GM18870 (cell line): ENCODE data around the gene TCP11.

Experiments used
- ATAC-seq: cut with Tn5 transposase; IDR thresholded peaks from one replicate; pipeline ENCODE4 v1.9.1; 2021; ENCODE audit warnings: moderate library complexity; ENCODE audit not compliant: unreplicated experiment

Gene TCP11

DNA sequence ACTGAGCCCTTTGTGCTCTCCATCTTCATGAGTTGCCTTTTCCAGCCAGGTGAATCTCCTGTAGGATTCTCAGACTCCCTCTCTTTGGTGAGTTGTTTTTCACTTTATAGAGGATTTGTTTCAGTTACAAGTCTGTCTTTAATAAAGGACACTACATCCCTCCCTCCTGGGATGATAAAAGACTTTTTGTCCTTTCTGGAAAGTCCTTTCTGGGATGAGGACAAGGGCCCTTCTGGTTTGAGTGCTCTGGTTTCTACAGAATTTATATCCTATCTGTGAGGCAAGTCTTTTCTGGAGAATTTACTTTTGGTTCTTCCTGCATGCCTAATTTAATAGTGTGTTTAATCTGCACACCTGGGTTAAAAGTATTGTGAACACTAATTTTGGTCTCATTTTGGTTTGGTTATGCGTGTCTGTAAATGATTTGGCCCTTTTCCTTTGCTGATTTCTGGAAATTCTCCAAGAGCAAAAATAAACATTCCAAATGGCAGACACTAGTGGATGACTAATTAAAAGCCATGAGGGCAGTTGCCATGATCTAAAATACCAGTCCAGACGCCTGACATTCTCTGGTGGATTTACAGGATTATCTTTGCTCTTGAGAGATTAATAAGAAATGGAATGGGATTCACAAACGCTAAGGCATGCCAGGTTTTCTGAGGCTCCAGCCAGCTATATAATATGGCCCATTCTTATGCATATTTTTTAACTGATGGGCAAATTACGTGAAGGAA is 44.8 kb downstream of the TCP11 start:
- ATAC-seq: no peak

DNA sequence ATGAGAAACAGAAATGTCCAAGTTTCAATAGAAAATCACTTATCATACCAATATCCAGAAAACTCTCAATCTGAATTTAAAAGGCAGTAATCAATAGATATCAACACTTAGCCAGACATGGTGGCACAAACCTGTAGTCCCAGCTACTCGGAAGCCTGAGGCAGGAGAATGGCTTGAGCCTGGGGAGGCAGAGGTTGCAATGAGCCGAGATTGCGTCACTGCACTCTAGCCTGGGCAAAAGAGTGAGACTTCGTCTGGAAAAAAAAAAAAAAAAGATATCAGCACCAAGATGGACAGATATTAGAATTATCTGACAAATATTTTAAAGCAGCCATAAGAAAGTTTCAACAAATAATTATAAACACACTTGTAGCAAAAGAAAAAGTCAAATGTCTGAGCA is 47.0 kb downstream of the TCP11 start:
- ATAC-seq: no peak

DNA sequence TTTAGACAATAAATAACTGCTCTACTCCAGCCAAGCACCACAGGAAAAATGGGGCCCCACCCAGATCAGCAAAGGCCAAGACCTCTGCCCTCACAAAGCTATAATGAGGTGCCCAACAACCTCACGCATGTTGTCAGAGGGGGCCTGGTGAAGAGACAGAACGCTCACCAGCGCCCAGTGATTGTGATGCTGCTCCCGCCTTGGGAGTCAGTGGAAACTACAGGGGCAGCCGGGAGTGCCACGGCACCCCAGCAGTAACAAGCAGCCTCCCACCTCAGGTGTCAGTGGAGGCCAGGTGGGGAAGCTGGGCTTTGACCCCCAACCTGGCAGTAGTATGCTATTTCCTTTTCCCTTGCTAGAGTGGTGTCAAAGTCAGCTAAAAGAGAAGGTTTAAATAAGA is 47.4 kb downstream of the TCP11 start:
- no peak for ATAC-seq

- ATAC-seq: no peak
Observed at GRCh38 chr6:35093118-35093445, 48.1 kb downstream of the TCP11 start.

DNA sequence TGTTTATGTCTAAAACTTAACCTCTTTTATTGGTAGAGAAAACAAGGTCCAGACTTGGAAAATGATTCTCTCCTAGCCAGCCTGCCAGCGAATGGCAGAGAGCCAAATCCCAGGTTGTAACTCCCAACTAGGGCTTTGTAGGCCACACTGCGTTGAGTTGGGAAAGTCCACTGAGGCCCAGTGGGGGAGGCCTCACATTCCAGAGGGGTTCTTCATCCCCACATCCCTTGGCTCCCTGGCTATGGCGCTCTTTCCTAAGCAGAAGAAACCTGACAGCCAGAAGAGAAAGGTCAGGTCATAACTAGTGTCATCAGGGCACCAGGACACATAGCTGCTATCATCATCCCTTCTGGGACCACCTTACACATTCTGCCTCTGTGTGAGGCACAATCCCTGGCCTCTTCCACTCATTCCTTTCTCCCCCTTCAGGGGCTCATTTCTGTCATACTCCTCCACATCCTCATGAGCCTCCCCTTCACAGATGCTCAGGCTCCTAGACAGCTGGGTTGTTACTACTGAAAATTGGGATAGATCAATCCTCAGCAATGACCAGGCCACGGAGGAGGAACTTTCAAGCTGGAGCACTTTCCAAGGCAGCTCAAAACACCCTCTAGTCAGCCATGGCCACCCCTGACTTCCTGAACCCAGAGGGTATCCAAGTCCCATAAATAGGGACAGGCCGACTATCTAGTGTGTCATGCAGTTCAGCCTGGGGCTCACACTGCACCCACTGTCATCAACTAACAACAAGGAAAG is 48.6 kb downstream of the TCP11 start:
- ATAC-seq: no peak

- no peak for ATAC-seq
Observed at GRCh38 chr6:35091346-35092083, 49.6 kb downstream of the TCP11 start.

DNA sequence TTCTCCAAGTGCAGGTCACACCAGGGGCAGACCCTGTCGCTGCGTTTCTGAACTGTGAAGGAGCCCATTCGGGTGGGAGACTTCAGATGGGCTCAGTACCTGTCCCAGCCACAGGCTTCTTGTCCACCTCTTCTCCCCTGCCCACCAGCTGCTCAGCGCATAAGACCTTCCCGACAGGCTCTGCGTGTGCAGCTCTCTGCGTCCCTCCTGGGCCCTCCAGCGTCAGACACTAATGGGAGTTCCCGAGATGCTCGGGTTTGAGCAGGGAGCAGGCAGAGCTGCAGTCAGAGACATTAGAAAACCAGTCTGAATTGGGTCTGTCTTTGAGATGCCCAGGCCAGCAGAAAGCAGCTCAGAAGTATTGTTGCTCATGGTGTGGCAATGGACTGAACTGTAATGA is 50.4 kb downstream of the TCP11 start:
- ATAC-seq: no peak

DNA sequence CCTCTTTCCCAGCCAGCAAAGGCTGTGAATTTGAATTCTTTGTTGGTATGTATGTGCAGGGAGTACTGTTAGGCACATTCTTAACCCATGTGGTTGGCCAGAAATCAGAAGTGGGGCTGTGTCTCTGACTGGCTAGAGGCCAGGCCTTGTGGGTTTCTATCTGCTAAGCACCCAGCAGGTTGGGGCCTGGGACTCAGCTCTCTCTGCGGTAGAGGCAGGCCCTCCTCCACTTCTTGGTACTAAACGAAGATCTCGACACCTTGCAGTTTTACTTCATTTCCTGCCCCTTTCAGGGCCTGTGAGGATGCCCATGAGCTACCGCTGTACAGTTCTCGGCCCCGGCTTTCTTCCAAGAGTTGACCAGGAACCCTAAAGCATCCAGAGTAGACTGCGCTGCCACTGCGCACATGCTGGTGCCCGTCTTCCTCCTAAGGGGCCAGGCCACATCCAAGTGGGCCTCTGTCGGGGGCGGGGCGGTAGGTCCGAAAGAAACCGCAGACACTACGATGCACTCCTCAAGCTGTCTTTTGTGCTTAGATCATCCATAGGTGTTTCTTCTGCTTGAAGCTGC is 51.1 kb downstream of the TCP11 start:
- ATAC-seq: no peak

DNA sequence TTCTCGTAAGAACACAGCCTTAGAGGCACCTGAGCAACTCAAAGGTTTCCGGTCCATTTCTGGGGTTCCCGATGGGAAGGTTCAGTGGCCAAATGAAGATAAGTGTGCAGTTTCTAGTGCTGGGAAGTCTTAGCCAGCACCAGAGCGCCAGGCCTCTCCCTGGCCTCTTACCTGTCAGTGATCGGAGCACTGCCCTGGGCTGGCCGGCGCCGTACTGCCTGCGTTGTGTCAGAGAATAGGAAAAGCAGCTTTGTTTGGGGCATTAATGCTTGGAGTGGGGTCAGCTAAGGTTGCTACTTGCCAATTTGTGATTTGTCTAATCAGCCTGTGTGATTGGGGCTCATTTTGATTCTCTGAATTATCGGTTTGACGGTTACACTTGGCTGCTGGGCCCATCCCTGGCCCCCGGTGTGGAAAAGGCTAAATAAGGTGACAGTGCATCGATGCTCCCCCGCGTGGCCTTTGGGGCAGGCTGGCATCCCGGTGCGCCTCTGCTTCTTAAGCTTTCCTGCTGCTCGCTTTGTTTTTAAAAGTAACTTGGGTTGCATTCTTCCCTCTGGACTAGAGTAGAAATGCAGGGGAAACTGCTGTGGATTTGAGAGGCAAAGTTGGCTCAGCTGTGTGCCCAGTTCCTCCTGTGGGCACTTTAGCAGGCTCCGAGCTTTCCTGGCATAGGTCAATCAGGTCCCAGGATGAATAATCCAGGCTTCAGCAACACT is 51.8 kb downstream of the TCP11 start:
- ATAC-seq: no peak

GRCh38 chr6:35088281-35089215 is 52.6 kb downstream of the TCP11 start:
- ATAC-seq: no peak

- no peak for ATAC-seq
Observed at GRCh38 chr6:35087361-35088280, 53.5 kb downstream of the TCP11 start.

GRCh38 chr6:35086636-35087360 is 54.3 kb downstream of the TCP11 start:
- ATAC-seq: no peak

GRCh38 chr6:35086282-35086632 is 54.9 kb downstream of the TCP11 start:
- no peak for ATAC-seq

DNA sequence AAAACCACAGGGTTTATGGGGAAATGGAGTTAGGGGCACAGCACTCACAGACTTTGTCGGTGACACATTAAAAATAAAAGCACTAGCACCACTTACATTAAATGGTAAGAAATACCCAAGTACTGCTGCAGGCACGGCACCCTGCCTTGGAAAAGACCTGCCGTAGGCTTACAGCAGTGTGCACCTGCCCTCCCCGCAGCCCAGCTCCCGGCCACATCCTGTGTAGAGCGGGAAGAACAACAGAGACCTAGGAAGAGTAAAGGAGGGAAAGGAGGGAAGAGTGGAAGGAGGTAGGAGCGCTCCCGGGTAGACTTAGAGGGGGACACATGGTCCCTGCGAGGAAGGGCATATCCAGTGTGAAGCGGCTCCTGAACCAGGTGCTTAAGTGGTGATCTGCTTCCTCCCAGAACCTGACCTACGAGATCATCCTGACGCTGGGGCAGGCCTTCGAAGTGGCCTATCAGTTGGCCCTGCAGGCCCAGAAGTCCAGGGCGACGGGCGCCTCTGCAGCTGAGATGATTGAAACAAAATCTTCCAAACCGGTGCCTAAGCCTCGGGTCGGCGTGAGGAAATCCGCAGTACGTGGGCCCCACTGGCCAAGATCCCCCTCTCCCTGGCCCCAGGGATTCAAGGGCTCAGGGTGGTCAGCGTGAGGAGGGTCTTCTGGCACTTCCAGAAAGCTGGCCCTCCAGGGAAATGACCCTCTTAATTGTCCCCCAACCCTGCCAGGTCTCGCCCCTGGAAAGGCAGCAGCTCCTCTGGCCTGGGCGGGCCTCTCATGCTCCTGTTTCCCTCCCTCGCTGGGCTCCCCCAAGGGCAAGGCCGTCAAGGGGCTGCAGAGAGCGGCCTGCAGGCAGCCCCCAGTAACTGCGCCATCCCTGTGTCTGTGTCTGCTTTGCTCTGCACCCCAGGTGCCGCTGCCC is 55.5 kb downstream of the TCP11 start:
- no peak for ATAC-seq

DNA sequence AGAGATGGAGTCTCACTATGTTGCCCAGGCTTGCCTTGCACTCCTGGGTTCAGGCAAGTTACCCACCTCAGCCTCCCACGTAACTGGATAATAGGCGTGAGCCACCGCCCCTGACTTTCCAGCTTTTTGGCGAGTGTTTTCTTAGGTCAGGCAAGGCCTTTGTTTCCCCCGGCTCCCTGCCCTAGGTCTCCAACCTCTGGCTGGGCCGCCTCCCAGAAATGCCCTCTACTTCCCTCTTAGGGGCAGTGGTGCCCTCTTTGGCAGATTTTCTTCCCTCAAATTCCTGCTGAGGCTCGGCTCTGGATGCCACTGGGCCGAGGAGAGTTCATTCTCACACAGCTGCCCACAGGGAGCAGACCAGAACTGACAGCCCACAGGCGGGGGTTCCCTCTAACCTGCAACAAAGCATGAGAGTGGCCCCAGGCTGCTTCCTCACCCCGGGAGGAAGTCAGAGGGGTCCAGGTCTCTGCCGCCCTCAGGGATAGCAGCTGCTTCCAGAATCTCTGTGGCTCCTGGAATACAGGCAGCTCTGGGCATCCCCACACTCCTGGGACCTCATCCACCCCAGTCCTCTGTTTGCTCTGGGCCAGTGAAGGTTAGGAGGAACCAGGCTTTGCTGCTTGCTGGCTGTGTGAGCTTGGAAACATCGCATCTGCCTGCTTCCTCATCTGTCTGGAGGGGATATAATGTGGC is 56.5 kb downstream of the TCP11 start:
- no peak for ATAC-seq

DNA sequence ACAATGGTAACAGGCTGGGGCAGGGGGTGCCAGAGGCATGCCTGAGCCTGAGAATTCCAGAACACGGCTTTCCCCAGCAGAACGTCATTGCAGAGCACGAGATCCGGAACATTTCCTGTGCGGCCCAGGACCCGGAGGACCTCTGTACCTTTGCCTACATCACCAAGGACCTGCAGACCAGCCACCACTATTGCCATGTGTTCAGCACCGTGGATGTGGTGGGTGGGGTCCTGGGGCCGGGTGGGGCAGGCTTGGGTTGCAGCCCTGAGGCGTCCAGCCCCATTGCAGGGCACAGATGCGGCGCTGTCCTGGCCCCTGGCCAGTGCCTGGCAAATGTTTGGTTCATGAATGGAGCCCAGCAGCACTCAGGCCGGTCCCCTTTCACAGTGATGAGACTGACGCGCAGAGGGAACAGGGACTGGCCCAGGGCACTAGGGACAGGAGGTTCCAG is 57.1 kb downstream of the TCP11 start:
- no peak for ATAC-seq

GRCh38 chr6:35083507-35083906 is 57.6 kb downstream of the TCP11 start:
- ATAC-seq: no peak
